Lung (tissue), 12 donors: ENCODE measurements around the gene PDLIM4. TPM values are rescaled to one million over a fixed set of nuclear protein-coding genes. Genes with fewer than 3 reads are reported as not detected.

Source experiments
- ATAC-seq: fragments of 200-7000 bp; cut with Tn5 transposase; one replicate; pipeline ENCODE4 v1.9.1; 2020; ENCODE audit warnings: moderate number of reproducible peaks; ENCODE audit not compliant: insufficient read depth, low FRiP score
- DNase-seq, 3 donors: peaks; one replicate each; pipeline ENCODE4 v3.0.0-alpha.2; 2013 to 2017
- H3K27ac ChIP-seq, 2 donors: one replicate each; pipeline ENCODE4 v1.5.1; 2013; ENCODE audit warnings: mild to moderate bottlenecking in 2 of 2, moderate library complexity in 2 of 2, control low read depth in 1 of 2, inconsistent platforms in 1 of 2, low read depth in 1 of 2, low read length in 1 of 2
- H3K27me3 ChIP-seq, 3 donors: one replicate each; pipeline ENCODE4 v1.5.1; 2013; ENCODE audit warnings: low read length in 2 of 3; ENCODE audit not compliant: control insufficient read depth in 3 of 3, insufficient read depth in 3 of 3
- H3K36me3 ChIP-seq, 4 donors: one replicate each; pipeline ENCODE4 v1.5.1; 2013; ENCODE audit warnings: low read length in 4 of 4, mild to moderate bottlenecking in 1 of 4, moderate library complexity in 1 of 4; ENCODE audit not compliant: control insufficient read depth in 4 of 4, insufficient read depth in 4 of 4
- H3K4me1 ChIP-seq, 5 donors: one replicate each; pipeline ENCODE4 v1.5.1; 2013; ENCODE audit warnings: low read length in 5 of 5, mild to moderate bottlenecking in 2 of 5, moderate library complexity in 1 of 5; ENCODE audit not compliant: control insufficient read depth in 5 of 5, insufficient read depth in 5 of 5
- H3K4me3 ChIP-seq: one replicate; pipeline ENCODE4 v1.5.1; 2013; ENCODE audit warnings: mild to moderate bottlenecking, control low read depth, moderate library complexity
- H3K9ac ChIP-seq, 2 donors: one replicate each; pipeline ENCODE4 v1.5.1; 2013; ENCODE audit warnings: low read length in 2 of 2, control low read depth in 1 of 2; ENCODE audit not compliant: insufficient read depth in 1 of 2
- H3K9me3 ChIP-seq, 4 donors: one replicate each; pipeline ENCODE4 v1.5.1; 2013; ENCODE audit warnings: low read length in 3 of 4, mild to moderate bottlenecking in 1 of 4, moderate library complexity in 1 of 4; ENCODE audit not compliant: control insufficient read depth in 4 of 4, insufficient read depth in 3 of 4
- WGBS, 2 donors: extraction: QIAGEN DNeasy Blood & Tissue Kit; methylation state at CpG; one replicate each; pipeline ENCODE4 v1.1.7; 2013; 5-methylcytosine and 5-hydroxymethylcytosine counted together
- polyA plus RNA-seq, 2 donors: library from polyadenylated mRNA; stranded (reverse); fragments of 200-250 nt; gene quantifications; one replicate each; pipeline ENCODE4 v1.2.1, GENCODE V29; 2013
- total RNA-seq, 2 donors: library from RNA; depleted of rRNA in 1 of 2; stranded (reverse); fragments of >200 nt in 1 of 2; gene quantifications; one replicate each; pipeline ENCODE4 v1.2.1, GENCODE V29; 2014 to 2021
- TF ChIP-seq, protein P1 (sequence below): IDR thresholded peaks from 2 replicates; pipeline ENCODE4 v1.5.1; 2012; ENCODE audit warnings: mild to moderate bottlenecking; ENCODE audit errors: control extremely low read depth, extremely low read depth
- donor health status: control.
- donor health status: control.
- donor health status: Bipolar disorder and iron deficiency.
- donor health status: healthy.
- donor health status: DM: yes; HTN: yes; CAD: no.

PDLIM4 gene
- total and polyA plus RNA-seq, 4 donors: 7.3 to 13.8 (median 9.6) TPM

- TF ChIP-seq, protein P1, sequence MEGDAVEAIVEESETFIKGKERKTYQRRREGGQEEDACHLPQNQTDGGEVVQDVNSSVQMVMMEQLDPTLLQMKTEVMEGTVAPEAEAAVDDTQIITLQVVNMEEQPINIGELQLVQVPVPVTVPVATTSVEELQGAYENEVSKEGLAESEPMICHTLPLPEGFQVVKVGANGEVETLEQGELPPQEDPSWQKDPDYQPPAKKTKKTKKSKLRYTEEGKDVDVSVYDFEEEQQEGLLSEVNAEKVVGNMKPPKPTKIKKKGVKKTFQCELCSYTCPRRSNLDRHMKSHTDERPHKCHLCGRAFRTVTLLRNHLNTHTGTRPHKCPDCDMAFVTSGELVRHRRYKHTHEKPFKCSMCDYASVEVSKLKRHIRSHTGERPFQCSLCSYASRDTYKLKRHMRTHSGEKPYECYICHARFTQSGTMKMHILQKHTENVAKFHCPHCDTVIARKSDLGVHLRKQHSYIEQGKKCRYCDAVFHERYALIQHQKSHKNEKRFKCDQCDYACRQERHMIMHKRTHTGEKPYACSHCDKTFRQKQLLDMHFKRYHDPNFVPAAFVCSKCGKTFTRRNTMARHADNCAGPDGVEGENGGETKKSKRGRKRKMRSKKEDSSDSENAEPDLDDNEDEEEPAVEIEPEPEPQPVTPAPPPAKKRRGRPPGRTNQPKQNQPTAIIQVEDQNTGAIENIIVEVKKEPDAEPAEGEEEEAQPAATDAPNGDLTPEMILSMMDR: no peak
- peak overlapping the region; percentile 9 to 78 for H3K27ac ChIP-seq
- peaks cover 27 to 71% (median 30%) of the 10 kb centered on the region in 5 donors for H3K4me1 ChIP-seq
- no peaks in the 10 kb centered on the region for H3K9me3 ChIP-seq
- no peaks in the 10 kb centered on the region for H3K36me3 ChIP-seq
- H3K4me3 ChIP-seq: no peak overlapping the region
- WGBS, 2 donors: 53 to 88% methylated on average over 1 of the region's 1 CpG
- peak overlapping the region in 1 of 2 donors; percentile 3 for H3K9ac ChIP-seq
- no peaks in the 10 kb centered on the region for H3K27me3 ChIP-seq
- no peak for ATAC-seq
- DNase-seq: peak in 2 of 3 donors; percentile 33 to 43
Measured at GRCh38 chr5:132224716-132225115, 32.8 kb upstream of the PDLIM4 start.

GRCh38 chr5:132225165-132226032 is 32.1 kb upstream of the PDLIM4 start:
- ATAC-seq: no peak
- Histone ChIP-seq H3K4me3 (no peak overlapping the region), H3K27me3 (no peaks in the 10 kb centered on the region), H3K9me3 (no peaks in the 10 kb centered on the region), H3K27ac (peak overlapping the region; percentile 63 to 78), H3K4me1 (peaks cover 23 to 64% (median 27%) of the 10 kb centered on the region in 5 donors), H3K36me3 (no peaks in the 10 kb centered on the region), H3K9ac (no peak overlapping the region)
- TF ChIP-seq, protein P1: no peak
- 50 to 61% methylated on average over 13 of the region's 13 CpGs for WGBS, 2 donors
- peak; percentile 60 to 83 (median 77) for DNase-seq

DNA sequence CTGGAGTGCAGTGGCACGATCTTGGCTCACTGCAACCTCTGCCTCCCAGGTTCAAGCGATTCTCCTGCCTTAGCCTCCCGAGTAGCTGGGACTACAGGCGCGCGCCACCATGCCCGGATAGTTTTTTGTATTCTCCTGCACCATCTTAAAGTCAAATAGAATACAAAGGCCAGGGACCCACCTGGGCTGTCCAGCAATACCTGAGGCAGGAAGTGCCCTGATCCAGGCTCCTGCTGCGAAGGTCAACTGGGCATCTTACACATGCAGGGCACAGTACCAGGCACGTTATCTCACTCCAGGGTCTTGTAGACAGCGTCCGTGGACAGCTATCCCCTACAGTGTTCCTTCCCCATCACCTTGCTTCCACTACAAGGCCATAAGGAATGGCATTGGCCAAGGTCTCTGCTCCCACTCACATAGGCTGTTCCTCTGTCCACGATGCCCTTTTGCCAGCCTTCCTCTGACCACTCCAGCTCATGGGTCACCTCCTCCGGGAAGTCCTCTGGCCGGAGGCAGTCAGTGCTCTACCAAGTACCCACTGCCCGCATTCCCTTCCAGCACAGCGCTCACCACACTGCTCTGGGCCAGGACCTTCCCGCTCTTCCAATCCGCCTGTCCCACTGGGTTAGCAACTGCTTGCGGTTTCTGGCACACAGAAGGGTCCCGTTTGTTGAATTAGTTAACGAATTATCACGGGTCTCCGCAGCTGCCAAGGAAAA is 30.8 kb upstream of the PDLIM4 start:
- peaks cover 18 to 51% (median 27%) of the 10 kb centered on the region in 5 donors for H3K4me1 ChIP-seq
- no peak for ATAC-seq

More for the DNA sequence above, 30.8 kb upstream of the PDLIM4 start:
- peak overlapping the region; percentile 56 for H3K4me3 ChIP-seq
- peak in 1 of 3 donors; percentile 25 for DNase-seq
- H3K9me3 ChIP-seq: no peaks in the 10 kb centered on the region
- H3K9ac ChIP-seq: peak overlapping the region in 1 of 2 donors; percentile 58
- peak overlapping the region; percentile 82 to 94 for H3K27ac ChIP-seq
- H3K36me3 ChIP-seq: no peaks in the 10 kb centered on the region
- no peaks in the 10 kb centered on the region for H3K27me3 ChIP-seq
- TF ChIP-seq, protein P1: no peak
- WGBS, 2 donors: 68 to 71% methylated on average over 23 of the region's 23 CpGs
